Breast epithelium (tissue), 4 donors: ENCODE measurements around the gene CNOT1. TPM values are rescaled to one million over a fixed set of nuclear protein-coding genes. Genes with fewer than 3 reads are reported as not detected.

Experiments
- DNase-seq, 2 donors: peaks; one replicate each; pipeline ENCODE4 v3.0.0-alpha.2; 2019; ENCODE audit warnings: low spot score in 2 of 2
- H3K27ac ChIP-seq, 2 donors: fragments of 200-600 bp; sonication (generic) in 1 of 2; one replicate each; pipeline ENCODE4 v1.5.1; 2016 to 2019; ENCODE audit warnings: mild to moderate bottlenecking in 1 of 2
- H3K27me3 ChIP-seq, 2 donors: fragments of 200-600 bp; sonication (generic) in 1 of 2; one replicate each; pipeline versions ENCODE4 v1.5.1 to v1.6.0; 2017 to 2019; ENCODE audit warnings: control low read depth in 1 of 2, mild to moderate bottlenecking in 1 of 2
- H3K36me3 ChIP-seq: fragments of 200-600 bp; one replicate; pipeline ENCODE4 v1.5.1; 2019
- H3K4me1 ChIP-seq, 2 donors: fragments of 200-600 bp; sonication (generic); one replicate each; pipeline ENCODE4 v1.5.1; 2016 to 2019; ENCODE audit warnings: control low read depth in 1 of 2
- H3K4me3 ChIP-seq, 3 donors: fragments of 200-600 bp; sonication (generic); 1 replicate in 2 of 3; 2 replicates in 1 of 3; pipeline ENCODE4 v1.5.1; 2016 to 2019; ENCODE audit warnings: mild to moderate bottlenecking in 3 of 3, moderate library complexity in 2 of 3
- H3K9me3 ChIP-seq, 2 donors: fragments of 200-600 bp; sonication (generic) in 1 of 2; one replicate each; pipeline ENCODE4 v1.5.1; 2016 to 2019; ENCODE audit warnings: control low read depth in 1 of 2
- POLR2A ChIP-seq: fragments of 450-650 bp; IDR thresholded peaks from one replicate; pipeline ENCODE4 v1.6.1; 2016; ENCODE audit warnings: antibody characterized with exemption, mild to moderate bottlenecking, moderate library complexity
- POLR2AphosphoS5 ChIP-seq, 3 donors: sonication (generic); formaldehyde crosslinking; IDR thresholded peaks; one replicate each; pipeline ENCODE4 v1.6.1; 2017; ENCODE audit warnings: antibody characterized with exemption in 3 of 3
- intact Hi-C: fragments of 100-400 bp; cut with DNase I; formaldehyde crosslinking; loops from one replicate; pipeline ENCODE4 v1.15.1; 2023; ENCODE audit warnings: low total_unique reads
- total RNA-seq, 3 donors: library from RNA; depleted of rRNA; stranded (reverse); fragments of >200 nt; gene quantifications; one replicate each; pipeline ENCODE4 v1.1.0, GENCODE V29; 2016
- TF ChIP-seq, protein P1 (sequence below), 3 donors: fragments of 450-650 bp; IDR thresholded peaks; one replicate each; pipeline ENCODE4 v1.5.1; 2016 to 2017; ENCODE audit warnings: antibody characterized with exemption in 3 of 3, mild to moderate bottlenecking in 3 of 3, moderate library complexity in 3 of 3

The CNOT1 gene
- total RNA-seq, 3 donors from 2014 or later = 106 to 140 (median 117) TPM

DNA sequence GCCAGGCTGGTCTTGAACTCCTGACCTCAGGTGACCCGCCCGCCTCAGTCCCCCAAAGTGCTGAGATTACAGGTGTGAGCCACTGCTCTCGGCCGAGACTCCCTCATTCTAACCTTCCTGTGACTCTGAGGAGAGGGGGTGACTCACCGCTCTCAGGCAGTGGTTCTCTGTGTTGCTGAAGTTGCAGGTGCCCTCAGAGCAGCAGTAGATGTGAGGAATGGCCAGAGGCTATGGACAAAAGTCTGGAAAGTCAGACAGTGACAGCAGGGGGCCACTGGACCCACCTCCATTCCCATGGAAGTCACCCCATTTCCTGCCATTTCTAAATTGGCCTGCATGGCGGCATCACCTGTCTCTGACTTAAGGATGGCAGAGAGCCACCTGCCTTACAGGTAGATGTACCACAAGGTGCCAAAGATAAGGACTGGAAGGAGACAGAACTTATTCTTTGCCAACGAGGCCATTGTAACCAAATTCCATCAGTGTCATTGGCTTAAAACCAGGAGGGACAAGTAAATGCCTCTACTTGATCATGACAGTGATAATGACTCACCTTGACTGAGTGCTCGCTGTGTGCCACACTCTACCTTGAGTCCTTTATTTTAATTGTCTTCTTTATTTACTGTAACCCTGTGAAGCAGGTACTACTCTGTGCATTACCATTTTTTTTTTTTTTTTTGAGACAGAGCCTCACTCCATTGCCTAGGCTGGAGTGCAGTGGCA lies 15.3 kb upstream of the CNOT1 start:
- TF ChIP-seq POLR2AphosphoS5 (IDR thresholded peaks at IDR 0.05) = no peak
- TF ChIP-seq POLR2A = no peak
- TF ChIP-seq, protein P1, sequence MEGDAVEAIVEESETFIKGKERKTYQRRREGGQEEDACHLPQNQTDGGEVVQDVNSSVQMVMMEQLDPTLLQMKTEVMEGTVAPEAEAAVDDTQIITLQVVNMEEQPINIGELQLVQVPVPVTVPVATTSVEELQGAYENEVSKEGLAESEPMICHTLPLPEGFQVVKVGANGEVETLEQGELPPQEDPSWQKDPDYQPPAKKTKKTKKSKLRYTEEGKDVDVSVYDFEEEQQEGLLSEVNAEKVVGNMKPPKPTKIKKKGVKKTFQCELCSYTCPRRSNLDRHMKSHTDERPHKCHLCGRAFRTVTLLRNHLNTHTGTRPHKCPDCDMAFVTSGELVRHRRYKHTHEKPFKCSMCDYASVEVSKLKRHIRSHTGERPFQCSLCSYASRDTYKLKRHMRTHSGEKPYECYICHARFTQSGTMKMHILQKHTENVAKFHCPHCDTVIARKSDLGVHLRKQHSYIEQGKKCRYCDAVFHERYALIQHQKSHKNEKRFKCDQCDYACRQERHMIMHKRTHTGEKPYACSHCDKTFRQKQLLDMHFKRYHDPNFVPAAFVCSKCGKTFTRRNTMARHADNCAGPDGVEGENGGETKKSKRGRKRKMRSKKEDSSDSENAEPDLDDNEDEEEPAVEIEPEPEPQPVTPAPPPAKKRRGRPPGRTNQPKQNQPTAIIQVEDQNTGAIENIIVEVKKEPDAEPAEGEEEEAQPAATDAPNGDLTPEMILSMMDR (IDR thresholded peaks at IDR 0.05) = no peak
- H3K4me3 ChIP-seq = no peak overlapping the region
- H3K36me3 ChIP-seq = no peaks in the 10 kb centered on the region
- H3K4me1 ChIP-seq = no peaks in the 10 kb centered on the region
- H3K27me3 ChIP-seq = no peaks in the 10 kb centered on the region
- intact Hi-C loops = no loop called here
- no peak for DNase-seq
- H3K9me3 ChIP-seq = no peaks in the 10 kb centered on the region
- no peak overlapping the region for H3K27ac ChIP-seq

GRCh38 chr16:58644108-58644507 lies 14.5 kb upstream of the CNOT1 start:
- H3K9me3 ChIP-seq = no peaks in the 10 kb centered on the region
- intact Hi-C loops = no loop called here
- TF ChIP-seq, protein P1 (IDR thresholded peaks at IDR 0.05) = no peak
- TF ChIP-seq POLR2AphosphoS5 (IDR thresholded peaks at IDR 0.05) (no peak), POLR2A (no peak)

DNA sequence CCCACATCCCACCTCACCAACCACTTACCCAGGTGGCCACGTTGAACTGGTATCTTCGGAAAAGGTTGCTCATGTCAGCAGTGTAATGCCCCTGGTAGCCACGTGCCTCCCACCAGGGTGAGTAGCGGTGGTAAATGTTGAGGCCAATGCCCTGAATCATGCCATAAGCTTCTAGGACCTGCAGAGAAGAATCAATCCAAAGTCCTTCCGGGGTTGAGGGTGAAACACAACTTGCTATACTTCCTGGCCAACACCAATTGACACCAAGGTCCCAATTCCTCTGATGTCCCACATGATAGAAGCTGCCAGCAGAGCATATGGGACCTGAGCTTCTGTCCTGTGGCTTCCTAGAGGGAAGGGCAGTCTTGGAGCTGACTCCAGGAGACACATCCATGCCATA lies 11.3 kb upstream of the CNOT1 start:
- intact Hi-C loops = no loop called here
- no peaks in the 10 kb centered on the region for H3K36me3 ChIP-seq
- TF ChIP-seq POLR2A (no peak), POLR2AphosphoS5 (IDR thresholded peaks at IDR 0.05) (no peak)
- TF ChIP-seq, protein P1 (IDR thresholded peaks at IDR 0.05) = no peak
- no peak overlapping the region for H3K27ac ChIP-seq
- H3K4me3 ChIP-seq = no peak overlapping the region
- H3K9me3 ChIP-seq = no peaks in the 10 kb centered on the region
- H3K27me3 ChIP-seq = no peaks in the 10 kb centered on the region
- H3K4me1 ChIP-seq = no peaks in the 10 kb centered on the region
- DNase-seq = no peak

More at GRCh38 chr16:58644108-58644507, 14.5 kb upstream of the CNOT1 start:
- Histone ChIP-seq H3K36me3 (no peaks in the 10 kb centered on the region), H3K4me1 (no peaks in the 10 kb centered on the region), H3K4me3 (no peak overlapping the region), H3K27me3 (no peaks in the 10 kb centered on the region), H3K27ac (no peak overlapping the region)
- no peak for DNase-seq

DNA sequence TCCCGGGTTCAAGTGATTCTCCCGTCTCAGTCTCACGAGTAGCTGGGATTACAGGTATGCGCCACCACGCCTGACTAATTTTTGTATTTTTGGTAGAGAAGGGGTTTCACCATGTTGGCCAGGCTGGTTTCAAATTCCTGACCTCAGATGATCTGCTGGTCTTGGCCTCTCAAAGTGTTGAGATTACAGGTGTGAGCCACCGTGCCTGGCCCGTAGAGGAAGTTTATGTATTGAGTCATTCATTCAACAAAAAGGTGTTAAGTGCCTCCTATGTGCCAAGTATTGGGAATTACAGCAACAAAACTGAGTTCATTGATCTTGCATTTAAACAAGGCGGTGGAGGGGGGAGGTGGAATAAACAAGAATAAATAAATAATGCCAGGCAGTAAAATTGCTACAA lies 10.2 kb upstream of the CNOT1 start:
- TF ChIP-seq, protein P1 (IDR thresholded peaks at IDR 0.05) = no peak
- TF ChIP-seq POLR2AphosphoS5 (IDR thresholded peaks at IDR 0.05) (no peak), POLR2A (no peak)
- intact Hi-C loops = no loop called here

GRCh38 chr16:58639230-58639629 lies 9.6 kb upstream of the CNOT1 start:
- DNase-seq = no peak
- Histone ChIP-seq H3K27me3 (no peaks in the 10 kb centered on the region), H3K4me3 (no peak overlapping the region), H3K27ac (no peak overlapping the region), H3K9me3 (no peaks in the 10 kb centered on the region), H3K4me1 (no peaks in the 10 kb centered on the region), H3K36me3 (no peaks in the 10 kb centered on the region)
- TF ChIP-seq POLR2A = no peak
- TF ChIP-seq, protein P1 (IDR thresholded peaks at IDR 0.05) = no peak
- no peak for TF ChIP-seq POLR2AphosphoS5 (IDR thresholded peaks at IDR 0.05)
- intact Hi-C loops = no loop called here

More for the DNA sequence above, 10.2 kb upstream of the CNOT1 start:
- H3K9me3 ChIP-seq = no peaks in the 10 kb centered on the region
- H3K4me1 ChIP-seq = no peaks in the 10 kb centered on the region
- no peak for DNase-seq
- no peak overlapping the region for H3K4me3 ChIP-seq
- no peak overlapping the region for H3K27ac ChIP-seq
- H3K27me3 ChIP-seq = no peaks in the 10 kb centered on the region
- no peaks in the 10 kb centered on the region for H3K36me3 ChIP-seq
